ENCODE measurements around the gene HOXD12. TPM values are rescaled to one million over a fixed set of nuclear protein-coding genes. Genes with fewer than 3 reads are reported as not detected.
A peak's percentile ranks its signal among the peaks of the same experiment; 100 is the strongest.

HOXD12 gene
- total RNA-seq, 2 donors from 2014 or later, result not detected

GRCh38 chr2:176095421-176095820 is 4.2 kb upstream of the HOXD12 start:
- Mint-ChIP-seq H3K27ac (no peak overlapping the region), H3K4me3 (no peak overlapping the region), H3K9me3 (peaks cover 9% of the 10 kb centered on the region), H3K4me1 (peaks cover 8% of the 10 kb centered on the region), H3K27me3 (peaks cover 67% of the 10 kb centered on the region), H3K36me3 (ENCODE audit: low read depth) (peaks cover 23% of the 10 kb centered on the region)
- ATAC-seq (replicated peaks), result no peak

- Mint-ChIP-seq H3K27ac (no peak overlapping the region), H3K9me3 (peaks cover 4% of the 10 kb centered on the region), H3K4me1 (peaks cover 8% of the 10 kb centered on the region), H3K27me3 (peaks cover 66% of the 10 kb centered on the region), H3K4me3 (peak overlapping the region; percentile 64), H3K36me3 (ENCODE audit: low read depth) (peaks cover 19% of the 10 kb centered on the region)
- no peak for ATAC-seq (replicated peaks)
Measured at GRCh38 chr2:176096243-176096985, 3.2 kb upstream of the HOXD12 start.

DNA sequence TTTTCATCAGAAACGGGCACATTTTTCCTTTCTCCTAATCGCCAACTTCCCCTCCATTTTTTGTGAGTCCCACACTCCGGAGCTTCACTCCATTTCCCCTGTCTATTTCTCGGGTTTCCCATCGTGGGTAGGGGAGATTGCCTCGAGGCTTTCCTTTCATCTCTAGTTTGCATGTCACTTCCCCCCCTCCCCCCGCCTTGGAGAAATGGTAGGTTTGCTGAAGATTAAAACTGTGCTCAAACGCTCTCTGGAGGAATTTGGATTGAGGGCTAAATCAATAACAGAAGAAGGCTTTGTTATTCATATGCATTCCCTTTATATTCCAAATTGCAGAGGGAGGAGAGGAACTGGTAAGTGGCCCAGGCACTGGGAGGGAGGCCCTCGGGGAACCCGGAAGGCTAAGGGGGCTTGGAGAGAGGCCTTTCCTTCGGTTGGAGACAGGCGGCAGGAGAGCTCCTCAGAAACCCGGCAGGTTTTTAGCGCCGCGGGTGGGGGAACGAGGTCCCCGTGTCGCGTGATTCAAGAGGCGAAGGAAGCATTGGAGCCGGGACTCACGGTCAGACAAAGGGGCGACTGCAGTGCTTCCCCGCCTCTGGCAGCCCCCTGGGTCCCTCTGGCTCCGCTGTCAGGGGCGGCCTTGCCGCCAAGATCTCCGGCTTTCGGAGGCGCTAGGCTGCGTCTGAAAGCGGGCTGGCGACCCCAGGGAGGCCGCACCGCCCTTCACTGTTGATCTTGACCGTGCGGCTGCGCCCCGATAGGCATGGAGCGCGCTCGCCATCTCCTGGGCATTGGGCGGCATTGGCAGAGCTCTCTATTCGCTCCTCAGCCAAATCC is 2.4 kb upstream of the HOXD12 start:
- Mint-ChIP-seq H3K4me3 (peak overlapping the region; percentile 64), H3K9me3 (peaks cover 4% of the 10 kb centered on the region), H3K27me3 (peaks cover 66% of the 10 kb centered on the region), H3K4me1 (peaks cover 8% of the 10 kb centered on the region), H3K27ac (no peak overlapping the region), H3K36me3 (ENCODE audit: low read depth) (peaks cover 13% of the 10 kb centered on the region)
- peak; percentile 38 for ATAC-seq (replicated peaks)

- no peak for ATAC-seq (replicated peaks)
- Mint-ChIP-seq H3K27me3 (peaks cover 73% of the 10 kb centered on the region), H3K27ac (no peak overlapping the region), H3K4me3 (peak overlapping the region; percentile 64), H3K4me1 (peaks cover 8% of the 10 kb centered on the region), H3K36me3 (ENCODE audit: low read depth) (peaks cover 13% of the 10 kb centered on the region), H3K9me3 (peaks cover 4% of the 10 kb centered on the region)
Measured at GRCh38 chr2:176097820-176098365, 1.7 kb upstream of the HOXD12 start.

DNA sequence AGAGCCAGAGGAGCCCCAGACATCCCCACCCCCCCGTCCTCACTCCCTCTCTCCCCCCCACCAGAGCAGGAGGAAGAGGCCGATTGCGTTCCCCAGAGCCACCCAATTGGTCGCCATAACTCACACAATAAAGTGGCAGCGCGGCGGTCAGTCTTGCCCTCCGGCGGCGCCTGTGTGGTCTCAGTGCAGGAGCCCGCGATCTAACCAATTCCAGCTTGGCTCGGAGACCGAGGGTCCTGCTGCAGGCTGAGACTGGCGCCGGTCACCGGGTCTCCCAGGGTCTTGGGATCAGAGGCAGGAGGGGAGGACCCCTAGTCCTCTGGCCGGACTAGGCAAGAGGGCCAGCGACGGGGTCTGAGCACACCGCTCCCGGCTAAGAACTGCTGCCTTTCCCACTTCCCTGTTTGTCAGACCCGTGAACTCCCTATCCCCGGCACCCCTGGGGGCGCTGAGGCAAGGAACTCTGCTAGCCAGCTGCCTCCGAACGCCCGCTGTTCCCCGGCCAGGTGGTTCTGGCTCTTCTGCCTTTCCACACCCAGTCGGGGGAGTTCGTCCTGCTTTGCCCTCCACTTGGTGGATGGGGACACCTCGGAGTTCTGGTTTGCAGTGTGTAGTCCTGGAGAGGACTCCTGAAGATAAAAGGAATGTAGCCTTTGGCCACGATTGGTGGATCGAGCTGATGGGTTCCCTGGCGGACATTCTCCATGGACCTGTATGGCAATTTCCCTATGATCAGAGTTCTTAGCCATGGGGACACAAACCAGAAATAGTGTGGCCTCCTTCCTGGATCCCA is 1.0 kb upstream of the HOXD12 start:
- Mint-ChIP-seq H3K27me3 (peaks cover 75% of the 10 kb centered on the region), H3K4me1 (peaks cover 8% of the 10 kb centered on the region), H3K36me3 (ENCODE audit: low read depth) (peaks cover 8% of the 10 kb centered on the region), H3K9me3 (peaks cover 4% of the 10 kb centered on the region), H3K4me3 (no peak overlapping the region), H3K27ac (no peak overlapping the region)
- ATAC-seq (replicated peaks), result no peak

DNA sequence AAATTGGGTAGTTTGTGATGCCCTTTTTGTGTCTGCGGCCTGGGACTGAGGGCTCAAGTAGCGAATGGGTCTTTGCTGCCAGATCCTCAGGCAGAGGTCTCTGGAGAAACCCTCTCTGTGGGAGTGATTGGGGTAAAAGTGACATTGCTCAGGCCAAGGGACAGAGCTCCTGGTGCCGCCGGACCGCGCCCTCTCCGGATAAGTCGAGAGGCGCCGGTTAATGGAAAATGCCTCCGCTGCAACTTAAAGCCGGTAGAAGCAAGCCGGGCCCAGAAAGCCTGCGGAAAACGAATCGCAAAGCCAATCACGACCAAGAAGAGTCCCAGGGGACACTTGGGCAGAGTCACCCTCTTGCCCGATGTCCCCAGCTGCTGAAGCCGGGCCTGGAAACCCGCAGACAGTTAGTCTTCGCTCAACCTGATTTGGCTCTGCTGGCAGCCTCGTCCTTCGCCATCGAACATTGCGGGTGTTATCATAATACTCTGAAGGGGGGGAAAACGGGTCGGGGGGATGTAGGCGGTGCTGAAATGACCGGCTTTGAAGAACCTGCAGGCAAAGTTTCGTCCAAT is 352 bp upstream of the HOXD12 start:
- no peak for ATAC-seq (replicated peaks)
- Mint-ChIP-seq H3K36me3 (ENCODE audit: low read depth) (peaks cover 1% of the 10 kb centered on the region), H3K27me3 (peaks cover 73% of the 10 kb centered on the region), H3K4me3 (no peak overlapping the region), H3K9me3 (no peaks in the 10 kb centered on the region), H3K4me1 (peaks cover 4% of the 10 kb centered on the region), H3K27ac (no peak overlapping the region)

- H3K27ac Mint-ChIP-seq, result no peak overlapping the region
- ATAC-seq (replicated peaks), result no peak
- H3K9me3 Mint-ChIP-seq, result no peaks in the 10 kb centered on the region
- H3K4me1 Mint-ChIP-seq, result peaks cover 5% of the 10 kb centered on the region
- H3K4me3 Mint-ChIP-seq, result no peak overlapping the region
- H3K27me3 Mint-ChIP-seq, result peaks cover 72% of the 10 kb centered on the region
- peaks cover 8% of the 10 kb centered on the region for H3K36me3 Mint-ChIP-seq (ENCODE audit: low read depth)
Measured at GRCh38 chr2:176100547-176101140, 1.0 kb downstream of the HOXD12 start.

- Mint-ChIP-seq H3K4me3 (no peak overlapping the region), H3K36me3 (ENCODE audit: low read depth) (peaks cover 14% of the 10 kb centered on the region), H3K27me3 (peaks cover 72% of the 10 kb centered on the region), H3K27ac (no peak overlapping the region), H3K4me1 (peaks cover 12% of the 10 kb centered on the region), H3K9me3 (no peaks in the 10 kb centered on the region)
- ATAC-seq (replicated peaks), result no peak
Measured at GRCh38 chr2:176101216-176101830, 1.7 kb downstream of the HOXD12 start.

DNA sequence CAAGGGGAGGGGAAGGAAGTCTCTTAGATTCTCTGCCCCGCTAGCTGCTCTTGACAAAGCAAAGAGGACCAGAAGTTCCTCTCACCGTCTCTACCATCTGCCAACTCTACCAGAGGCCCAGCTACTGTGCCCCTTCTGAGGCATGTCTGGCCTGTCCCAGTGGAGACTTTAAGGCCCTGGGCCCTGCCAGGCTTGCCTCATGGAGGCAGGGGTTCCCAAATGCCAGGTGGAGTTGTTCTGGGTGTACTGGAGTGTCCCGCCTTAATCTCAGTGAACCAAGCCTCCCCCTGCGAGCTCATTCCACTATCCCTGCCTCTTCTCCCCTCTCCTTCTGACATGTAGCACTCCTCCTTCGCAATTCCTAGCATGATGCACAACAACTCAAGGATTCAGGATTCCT is 2.2 kb downstream of the HOXD12 start:
- peaks cover 17% of the 10 kb centered on the region for H3K36me3 Mint-ChIP-seq (ENCODE audit: low read depth)
- no peak overlapping the region for H3K4me3 Mint-ChIP-seq
- no peak overlapping the region for H3K27ac Mint-ChIP-seq
- no peak for ATAC-seq (replicated peaks)
- no peaks in the 10 kb centered on the region for H3K9me3 Mint-ChIP-seq
- peaks cover 68% of the 10 kb centered on the region for H3K27me3 Mint-ChIP-seq
- H3K4me1 Mint-ChIP-seq, result peaks cover 14% of the 10 kb centered on the region

DNA sequence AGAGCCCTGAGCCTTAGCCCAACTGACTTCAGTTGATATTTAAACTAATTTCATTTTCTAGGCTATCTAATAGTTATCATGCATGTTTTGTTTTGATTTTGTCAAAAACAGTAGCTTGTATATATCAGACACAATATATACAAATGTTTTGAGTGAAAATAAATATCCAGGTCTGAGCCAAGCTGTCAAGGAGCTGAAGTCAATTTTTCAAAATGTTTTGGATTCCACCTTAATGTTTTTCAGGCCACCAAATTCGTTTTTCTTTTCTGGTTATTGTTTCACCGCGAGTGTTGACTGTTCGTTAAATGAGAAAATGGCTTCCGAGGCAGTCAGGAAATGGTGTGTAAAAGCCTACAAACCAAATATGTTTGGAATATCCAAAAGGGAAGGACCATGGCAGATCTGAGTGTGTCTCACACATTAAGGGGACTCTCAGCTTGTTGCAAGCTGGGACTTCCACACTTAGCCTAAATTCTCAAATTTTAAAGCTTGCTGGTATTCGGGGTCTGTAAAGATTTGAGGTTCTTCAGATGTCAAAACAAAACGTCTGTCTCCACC is 2.8 kb downstream of the HOXD12 start:
- ATAC-seq (replicated peaks), result no peak
- H3K9me3 Mint-ChIP-seq, result no peaks in the 10 kb centered on the region
- H3K36me3 Mint-ChIP-seq (ENCODE audit: low read depth), result peaks cover 17% of the 10 kb centered on the region
- peaks cover 64% of the 10 kb centered on the region for H3K27me3 Mint-ChIP-seq
- no peak overlapping the region for H3K4me3 Mint-ChIP-seq
- no peak overlapping the region for H3K27ac Mint-ChIP-seq
- peaks cover 14% of the 10 kb centered on the region for H3K4me1 Mint-ChIP-seq

DNA sequence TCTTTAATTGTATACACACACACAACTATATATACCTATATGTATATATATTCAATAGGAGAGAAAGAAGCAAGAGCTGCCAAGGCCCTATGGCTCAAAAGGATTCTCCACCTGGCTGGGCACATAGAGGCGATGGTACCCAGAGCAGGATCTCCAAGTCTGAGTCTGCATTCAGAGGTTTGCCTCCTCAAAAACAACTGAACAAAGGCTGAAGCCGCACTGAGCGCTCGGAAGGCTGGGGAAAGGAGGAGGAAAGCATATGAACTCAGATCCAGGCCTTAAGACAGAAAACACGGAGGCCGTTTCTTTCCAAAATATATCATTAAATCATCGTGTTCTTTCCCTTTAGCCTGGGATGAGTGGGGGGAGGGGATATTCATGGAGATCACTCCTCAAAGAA is 3.6 kb downstream of the HOXD12 start:
- H3K4me1 Mint-ChIP-seq, result peaks cover 9% of the 10 kb centered on the region
- no peak for ATAC-seq (replicated peaks)
- peaks cover 57% of the 10 kb centered on the region for H3K27me3 Mint-ChIP-seq
- no peak overlapping the region for H3K4me3 Mint-ChIP-seq
- no peak overlapping the region for H3K27ac Mint-ChIP-seq
- peaks cover 17% of the 10 kb centered on the region for H3K36me3 Mint-ChIP-seq (ENCODE audit: low read depth)
- no peaks in the 10 kb centered on the region for H3K9me3 Mint-ChIP-seq

GRCh38 chr2:176103742-176104315 is 4.2 kb downstream of the HOXD12 start:
- Mint-ChIP-seq H3K27ac (no peak overlapping the region), H3K36me3 (ENCODE audit: low read depth) (peaks cover 17% of the 10 kb centered on the region), H3K4me1 (peaks cover 9% of the 10 kb centered on the region), H3K4me3 (no peak overlapping the region), H3K27me3 (peaks cover 59% of the 10 kb centered on the region), H3K9me3 (no peaks in the 10 kb centered on the region)
- no peak for ATAC-seq (replicated peaks)
